DMS114 treated with DMSO at 0.1 percent for 48 hours (cell line): ENCODE results near the gene CST9.
"Not testable (repeated sequence)": the region's sequence is repeated elsewhere in the genome, so short reads cannot be mapped to it uniquely, and the experiment has no call there.

ENCODE experiments used
- DNase-seq: peaks from one replicate; lab custom pipeline; 2025; ENCODE audit not compliant: unreplicated experiment; lab: John Stamatoyannopoulos, UW

Gene CST9

GRCh38 chr20:23588434-23589403 lies 17.0 kb downstream of the CST9 start:
- no peak for DNase-seq

DNA sequence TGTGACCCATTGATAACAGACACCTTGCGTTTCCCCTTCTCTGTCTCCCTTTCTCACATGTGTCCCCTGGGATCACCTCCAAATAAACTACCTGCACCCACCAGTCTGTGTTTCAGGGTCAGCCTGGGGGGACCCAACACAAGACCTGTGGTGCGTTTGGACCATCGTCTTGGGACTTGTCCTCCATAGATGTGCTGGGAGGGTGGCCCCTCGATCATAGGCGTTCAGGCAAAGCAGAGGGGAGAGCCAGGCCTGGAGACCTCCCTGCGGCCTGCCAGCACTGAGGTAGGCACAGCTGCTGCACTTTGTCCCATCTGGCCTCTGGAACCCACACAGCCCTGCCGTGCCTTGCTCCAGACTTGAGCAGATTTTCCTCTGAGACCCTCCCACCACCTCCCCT lies 18.1 kb downstream of the CST9 start:
- no peak for DNase-seq

DNA sequence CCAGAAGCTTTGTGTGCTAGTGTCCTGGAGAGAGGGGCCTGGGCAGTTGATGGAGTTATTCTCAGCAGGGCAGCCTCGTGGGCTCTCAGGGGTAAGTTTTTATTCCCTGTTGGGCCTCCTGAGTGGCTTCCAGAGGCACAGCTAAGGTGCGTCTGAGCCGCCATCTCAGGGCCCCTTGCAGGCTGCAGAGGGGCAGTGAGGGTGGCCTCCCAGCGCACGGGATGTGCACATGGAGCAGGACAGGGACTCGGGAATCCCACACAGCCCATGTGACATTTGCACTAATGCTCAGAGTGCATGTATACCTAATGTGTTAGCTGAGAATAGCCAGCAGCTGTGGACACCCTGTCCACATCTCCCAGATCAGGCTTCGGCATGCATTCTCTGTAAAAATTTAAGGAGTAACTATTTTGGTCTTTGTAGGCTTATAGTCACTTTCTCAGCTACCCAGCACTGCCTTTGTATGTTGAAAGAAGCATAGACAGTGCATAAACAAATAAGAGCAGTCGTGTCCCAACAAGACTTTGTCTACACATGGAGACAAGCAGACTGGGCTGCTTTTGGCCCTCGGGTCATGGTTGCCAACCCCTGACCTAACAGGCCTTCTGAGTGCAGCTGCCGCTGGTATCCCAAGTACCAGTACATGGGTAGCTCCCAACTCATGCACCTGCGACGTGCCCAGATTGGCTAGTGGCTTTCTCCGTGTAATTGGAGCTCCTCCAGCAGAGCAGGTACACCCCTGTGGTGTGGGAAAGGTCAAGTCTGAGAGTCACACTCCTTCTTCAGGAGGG lies 18.8 kb downstream of the CST9 start:
- DNase-seq: no peak

DNA sequence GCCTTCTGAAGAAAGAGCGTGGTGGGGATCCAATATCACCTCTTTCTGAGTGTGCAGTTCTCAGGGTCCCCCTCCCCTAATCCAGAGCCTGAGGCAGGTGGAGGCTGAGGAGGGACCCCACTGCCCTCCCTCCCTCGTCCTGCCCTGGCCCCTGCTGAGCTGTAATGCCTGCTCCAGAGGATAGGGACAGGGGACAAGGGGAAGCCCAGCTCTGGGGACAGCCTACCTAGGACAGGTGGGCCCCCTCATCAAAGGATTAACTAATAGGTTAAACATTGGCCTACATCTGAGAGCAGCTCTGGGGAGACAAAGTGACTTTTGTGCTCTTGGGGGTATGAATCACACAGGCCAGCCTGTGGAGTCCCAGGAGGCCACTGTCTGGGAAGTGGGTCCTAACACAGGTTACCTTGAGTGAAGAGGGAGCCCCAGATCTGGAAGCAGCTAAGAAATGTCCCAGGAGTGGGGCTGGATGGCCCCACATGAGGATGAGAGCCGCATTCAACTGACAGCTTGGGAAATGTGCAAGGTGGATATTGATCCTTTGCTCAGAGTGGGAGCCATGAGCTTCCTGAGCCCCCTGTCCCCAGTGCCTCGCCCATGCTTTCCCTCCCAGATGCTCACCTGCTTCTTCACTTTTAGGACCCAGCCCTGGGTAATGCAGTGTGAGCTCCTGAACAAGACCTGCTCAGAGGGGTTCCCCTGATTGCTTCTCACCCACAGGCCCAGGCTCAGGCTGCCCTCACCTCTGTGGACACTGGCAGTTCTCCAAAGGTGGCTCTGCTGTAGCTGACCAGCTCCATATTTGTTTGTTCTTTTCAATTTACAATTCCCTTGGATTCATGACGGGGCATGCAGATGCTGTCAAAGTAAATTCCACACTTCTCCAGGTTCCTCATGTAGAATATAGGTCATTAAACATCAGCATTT lies 19.6 kb downstream of the CST9 start:
- DNase-seq: no peak

DNA sequence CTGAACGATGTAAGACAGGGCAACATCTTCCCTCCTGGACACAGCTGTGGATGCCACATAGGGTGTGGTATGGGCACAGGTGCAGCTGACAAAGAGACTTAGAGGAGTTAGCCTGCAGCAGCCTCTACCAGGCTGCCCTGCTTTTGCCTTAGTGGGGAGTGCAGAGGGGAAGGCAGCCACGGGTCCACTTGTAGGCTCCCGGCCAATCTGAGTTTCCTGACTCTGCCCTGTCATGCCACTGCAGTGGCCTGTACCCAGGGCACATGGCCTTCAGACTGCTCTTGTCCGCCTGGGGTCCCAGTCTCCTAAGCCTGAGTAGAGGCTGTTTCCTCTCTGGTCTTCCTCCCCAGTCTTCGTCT lies 20.3 kb downstream of the CST9 start:
- no peak for DNase-seq

DNA sequence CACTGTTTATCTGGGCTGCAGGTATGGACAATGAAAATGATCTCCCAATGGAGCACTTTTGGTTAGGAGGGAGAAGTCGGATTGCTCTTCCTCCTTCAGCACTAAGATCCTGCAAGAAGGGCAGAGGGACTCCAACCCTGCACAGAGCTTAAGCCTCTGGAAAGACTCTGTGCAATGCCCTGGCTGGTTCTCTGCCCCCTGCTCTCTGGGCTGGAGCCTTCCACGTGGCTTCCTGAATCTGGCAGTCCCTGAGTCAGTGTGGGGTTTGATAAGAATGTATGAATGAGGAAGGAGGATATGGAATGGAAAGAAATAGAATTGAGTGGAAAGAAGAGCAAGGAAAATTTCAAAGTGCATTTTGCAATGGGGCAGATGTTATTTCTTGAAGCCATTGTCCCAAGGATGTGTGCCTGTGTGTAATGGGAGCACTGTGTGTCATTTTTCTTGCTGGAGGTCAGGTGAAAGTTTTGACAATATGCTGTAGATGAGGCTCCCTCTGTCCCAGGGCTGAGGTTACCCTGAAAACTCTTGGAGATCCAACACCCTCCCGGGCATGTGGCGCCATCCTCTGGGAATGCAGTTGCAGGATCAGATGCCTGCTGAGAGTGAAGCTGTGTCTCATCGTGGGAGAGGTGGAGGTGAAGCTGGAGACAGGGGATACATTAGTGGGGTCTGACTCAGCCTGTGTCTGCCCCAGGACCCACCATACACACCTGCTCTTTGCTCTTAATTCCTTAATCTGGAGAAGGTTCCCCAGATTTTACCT lies 21.1 kb downstream of the CST9 start:
- DNase-seq: no peak

GRCh38 chr20:23583526-23583925 lies 22.2 kb downstream of the CST9 start:
- DNase-seq: no peak

GRCh38 chr20:23582293-23582692 lies 23.4 kb downstream of the CST9 start:
- no peak for DNase-seq

DNA sequence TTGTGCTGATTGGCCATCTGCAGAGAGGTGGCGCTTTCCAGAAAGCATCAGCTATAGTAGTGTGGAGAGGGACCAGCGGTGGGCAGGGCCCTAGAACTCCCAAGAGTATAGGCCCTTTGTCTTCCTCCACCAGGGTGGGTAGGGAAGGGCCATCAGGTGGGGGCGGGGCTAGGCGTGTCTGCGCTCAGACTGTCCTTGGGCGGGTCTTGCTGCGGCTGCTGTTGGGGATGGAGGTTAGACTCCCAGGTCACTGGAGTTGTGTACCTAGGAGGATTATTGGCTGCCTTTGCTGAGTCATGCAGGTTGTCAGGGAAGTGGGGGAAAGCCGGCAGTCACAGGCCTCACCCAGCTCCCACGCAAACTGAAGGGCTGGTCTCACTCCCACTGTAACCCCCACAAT lies 23.9 kb downstream of the CST9 start:
- DNase-seq: not testable (repeated sequence)

DNA sequence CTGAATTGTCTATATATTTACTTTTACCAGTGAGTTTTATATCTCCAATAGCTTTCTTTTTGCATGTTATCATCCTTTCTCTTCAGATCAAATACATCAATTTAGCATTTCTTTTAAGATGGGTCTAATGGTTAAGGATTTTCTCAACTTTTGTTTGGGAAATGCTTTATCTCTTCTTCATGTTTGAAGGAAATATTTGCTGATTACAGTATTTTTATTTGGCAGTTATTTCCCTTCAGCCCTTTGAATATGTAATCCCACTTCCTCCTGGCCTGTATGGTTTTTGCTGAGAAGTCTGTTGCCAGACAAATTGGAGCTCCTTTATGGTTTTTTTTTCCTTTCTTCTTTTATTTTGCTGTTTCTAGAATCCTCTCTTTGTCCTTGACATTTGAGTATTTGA lies 30.7 kb downstream of the CST9 start:
- no peak for DNase-seq

DNA sequence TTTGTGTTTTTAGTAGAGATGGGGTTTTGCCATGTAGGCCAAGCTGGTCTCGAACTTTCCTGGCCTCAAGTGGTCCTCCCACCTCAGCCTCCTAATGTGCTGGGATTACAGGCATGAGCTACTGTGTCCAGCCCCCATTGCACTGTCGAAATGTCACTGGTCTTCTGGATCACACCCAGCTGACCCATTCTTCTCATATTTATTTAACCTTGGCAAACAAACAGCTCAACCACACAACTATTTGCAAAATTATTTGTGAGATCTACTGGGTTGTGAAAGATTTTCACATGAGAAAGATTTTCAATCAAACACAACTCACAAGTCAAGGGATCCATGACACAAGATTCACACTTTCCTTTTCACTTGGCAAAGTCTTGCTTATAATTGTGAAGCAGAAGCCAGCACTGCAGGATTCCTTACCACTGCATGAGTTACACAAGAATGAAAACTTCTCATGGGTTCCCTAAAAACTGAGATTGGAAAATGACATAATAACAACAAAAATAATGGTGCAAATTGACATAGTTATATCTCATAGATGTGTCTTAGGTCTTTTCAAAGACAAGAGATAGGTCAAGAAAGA lies 35.4 kb downstream of the CST9 start:
- DNase-seq: no peak

DNA sequence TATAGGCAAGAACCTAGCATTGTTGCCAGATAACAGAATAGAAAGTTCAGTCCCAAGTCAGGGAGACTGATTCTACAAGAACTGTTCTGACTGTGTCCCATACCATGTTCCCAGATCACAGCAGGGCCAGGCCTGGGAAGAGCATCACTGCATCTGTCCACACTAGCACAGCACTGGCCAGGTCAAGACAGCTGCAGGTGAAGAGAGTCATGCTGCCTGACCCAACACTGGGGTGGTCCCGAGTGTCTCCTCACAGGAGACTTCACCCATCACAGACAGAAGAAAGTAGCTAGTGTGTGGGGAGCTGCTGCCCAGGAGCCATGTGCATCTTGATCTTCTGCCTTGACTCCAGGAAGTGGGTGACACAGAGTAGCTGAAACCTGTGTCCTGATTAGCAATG lies 36.1 kb downstream of the CST9 start:
- no peak for DNase-seq

GRCh38 chr20:23568971-23569330 lies 36.8 kb downstream of the CST9 start:
- DNase-seq: no peak

GRCh38 chr20:23568320-23568970 lies 37.3 kb downstream of the CST9 start, which contains the start of gene CST9L:
Gene CST9L, minus strand, starts transcription at chr20:23568484. Its CDS starts 34 bp downstream, at chr20:23568450.
- no peak for DNase-seq

DNA sequence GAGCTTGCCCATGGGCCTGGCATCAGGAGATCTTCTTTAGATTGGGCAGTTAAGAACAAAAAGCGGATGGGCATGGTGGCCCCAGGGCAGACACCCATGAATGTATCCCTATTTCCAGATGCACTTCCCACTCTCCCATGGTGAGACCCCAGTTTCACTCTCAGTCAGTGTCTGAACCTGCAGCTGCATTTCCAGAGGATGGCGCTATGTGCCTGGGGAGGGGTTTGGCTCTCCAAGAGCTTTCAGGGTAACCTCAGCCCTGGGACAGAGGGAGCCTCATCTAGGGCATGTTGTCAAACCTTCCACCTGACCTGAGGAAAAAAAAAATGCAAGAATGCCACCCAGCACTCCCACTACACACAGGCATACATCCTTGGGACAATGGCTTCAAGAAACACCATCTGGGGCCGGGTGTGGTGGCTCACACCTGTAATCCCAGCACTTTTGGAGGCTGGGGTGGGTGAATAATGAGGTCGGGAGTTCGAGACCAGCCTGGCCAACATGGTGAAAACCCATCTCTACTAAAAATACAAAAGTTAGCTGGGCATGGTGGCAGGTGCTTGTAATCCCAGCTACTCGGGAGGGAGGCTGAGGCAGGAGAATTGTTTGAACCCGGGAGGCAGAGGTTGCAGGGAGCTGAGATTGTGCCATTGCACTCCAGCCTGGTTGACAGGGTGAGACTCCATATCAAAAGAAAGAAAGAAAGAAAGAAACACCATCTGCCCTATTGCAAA lies 39.4 kb downstream of the CST9 start:
- no peak for DNase-seq

GRCh38 chr20:23565503-23566045 lies 40.1 kb downstream of the CST9 start:
- DNase-seq: no peak

- no peak for DNase-seq
Observed at GRCh38 chr20:23564927-23565326, 40.8 kb downstream of the CST9 start.

DNA sequence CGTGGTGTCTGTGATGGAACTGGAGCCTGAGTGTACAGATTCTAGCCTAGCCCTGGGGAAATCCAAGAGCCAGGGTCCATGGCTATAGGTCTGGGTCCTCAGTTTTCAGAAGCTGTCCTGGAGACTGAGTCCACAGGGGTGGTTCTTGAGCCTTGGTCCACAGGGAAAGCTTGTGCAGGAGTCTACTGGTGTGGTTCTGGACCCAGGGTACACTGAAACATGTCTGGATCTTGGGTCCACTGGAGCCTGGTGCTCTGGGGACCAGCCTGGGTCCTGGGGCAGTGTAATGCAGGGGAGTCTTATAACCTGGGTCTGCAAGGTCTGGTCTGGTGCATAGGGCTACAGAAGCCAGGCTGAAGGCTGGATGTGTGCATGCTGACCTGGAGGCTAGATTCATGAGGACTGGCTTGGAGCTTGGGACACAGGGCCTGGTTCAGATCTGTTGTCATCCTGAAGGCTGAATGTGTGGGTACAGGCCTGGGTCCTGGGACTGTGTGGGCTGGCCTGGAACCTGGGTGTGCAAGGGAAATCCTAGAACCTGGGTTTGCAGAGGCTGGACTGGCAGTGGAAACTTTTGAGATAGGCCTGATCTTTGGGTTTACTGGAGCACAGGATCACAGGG lies 42.9 kb downstream of the CST9 start:
- DNase-seq: no peak
